ENCODE data around the gene NAP1L5. TPM values are rescaled to one million over a fixed set of nuclear protein-coding genes. Genes with fewer than 3 reads are reported as not detected.

NAP1L5 gene
- total RNA-seq, 1 experiment from 2014 or later, result not detected

GRCh38 chr4:88672987-88673386 lies 24.6 kb downstream of the NAP1L5 start:
- TF ChIP-seq CTCF (IDR thresholded peaks at IDR 0.05; ENCODE audit: insufficient read depth in 1 of 2, low read depth in 1 of 2, low read length in 1 of 2, severe bottlenecking in 1 of 2, unreplicated experiment in 1 of 2), result peak; percentile 63 to 72
- H3K4me1 Mint-ChIP-seq (ENCODE audit: low read depth, unreplicated experiment), result no peaks in the 10 kb centered on the region
- H3K4me3 ChIP-seq (ENCODE audit: low read depth, low read length), result no peak overlapping the region
- intact Hi-C loops (cut with micrococcal nuclease; ENCODE audit: unreplicated experiment), result loop anchor here (1.0 kb wide), 1 partner anchor 351 kb away; no protein-coding TSS in a partner anchor
- H3K9me3 ChIP-seq, result no peaks in the 10 kb centered on the region
- H3K27me3 Mint-ChIP-seq (ENCODE audit: insufficient read depth, unreplicated experiment), result no peaks in the 10 kb centered on the region
- no peaks in the 10 kb centered on the region for H3K36me3 ChIP-seq (ENCODE audit: control insufficient read depth, insufficient read depth, low read length)
- no peaks in the 10 kb centered on the region for H3K9me3 Mint-ChIP-seq (ENCODE audit: unreplicated experiment)
- H3K4me3 Mint-ChIP-seq (ENCODE audit: unreplicated experiment), result no peak overlapping the region
- no peaks in the 10 kb centered on the region for H3K4me1 ChIP-seq
- H3K36me3 Mint-ChIP-seq (ENCODE audit: insufficient read depth, unreplicated experiment), result no peaks in the 10 kb centered on the region
- no peaks in the 10 kb centered on the region for H3K27me3 ChIP-seq (replicated peaks; ENCODE audit: control insufficient read depth, insufficient read depth, low read length)
- ChIA-PET POLR2A (no interaction called here), CTCF (interaction anchor here (0.6 to 1.2 kb wide), 10 partner anchors 9 to 384 kb away, joined by 3 to 7 read pairs (median 4); no protein-coding TSS in a partner anchor)
- no peak overlapping the region for H3K27ac Mint-ChIP-seq (ENCODE audit: unreplicated experiment)
- no TSS peak for BruUV-seq (replicated peaks)
- peak in 1 of 2 experiments; percentile 50 for DNase-seq

- intact Hi-C loops (cut with micrococcal nuclease; ENCODE audit: unreplicated experiment), result no loop called here
- no peak overlapping the region for H3K4me3 ChIP-seq (ENCODE audit: low read depth, low read length)
- no peaks in the 10 kb centered on the region for H3K27me3 ChIP-seq (replicated peaks; ENCODE audit: control insufficient read depth, insufficient read depth, low read length)
- Mint-ChIP-seq H3K27ac (ENCODE audit: unreplicated experiment) (no peak overlapping the region), H3K36me3 (ENCODE audit: insufficient read depth, unreplicated experiment) (no peaks in the 10 kb centered on the region), H3K9me3 (ENCODE audit: unreplicated experiment) (no peaks in the 10 kb centered on the region), H3K27me3 (ENCODE audit: insufficient read depth, unreplicated experiment) (no peaks in the 10 kb centered on the region), H3K4me1 (ENCODE audit: low read depth, unreplicated experiment) (peaks cover 29% of the 10 kb centered on the region), H3K4me3 (ENCODE audit: unreplicated experiment) (peak overlapping the region; percentile 3)
- DNase-seq, result no peak
- no TSS peak for BruUV-seq (replicated peaks)
- H3K36me3 ChIP-seq (ENCODE audit: control insufficient read depth, insufficient read depth, low read length), result no peaks in the 10 kb centered on the region
- peaks cover 34% of the 10 kb centered on the region for H3K4me1 ChIP-seq
- no peak for TF ChIP-seq CTCF (IDR thresholded peaks at IDR 0.05; ENCODE audit: insufficient read depth in 1 of 2, low read depth in 1 of 2, low read length in 1 of 2, severe bottlenecking in 1 of 2, unreplicated experiment in 1 of 2)
- POLR2A ChIA-PET, result no interaction called here
- no peaks in the 10 kb centered on the region for H3K9me3 ChIP-seq
- CTCF ChIA-PET, result no interaction called here
Observed at GRCh38 chr4:88661739-88662138, 35.9 kb downstream of the NAP1L5 start.

- intact Hi-C loops (cut with micrococcal nuclease; ENCODE audit: unreplicated experiment), result no loop called here
- no peaks in the 10 kb centered on the region for H3K27me3 Mint-ChIP-seq (ENCODE audit: insufficient read depth, unreplicated experiment)
- H3K36me3 Mint-ChIP-seq (ENCODE audit: insufficient read depth, unreplicated experiment), result no peaks in the 10 kb centered on the region
- no peak overlapping the region for H3K4me3 ChIP-seq (ENCODE audit: low read depth, low read length)
- ChIA-PET CTCF (interaction anchor here (1.1 kb wide), 1 partner anchor 123 kb away, joined by 3 read pairs; no protein-coding TSS in a partner anchor), POLR2A (no interaction called here)
- DNase-seq, result no peak
- no peaks in the 10 kb centered on the region for H3K9me3 Mint-ChIP-seq (ENCODE audit: unreplicated experiment)
- no peaks in the 10 kb centered on the region for H3K36me3 ChIP-seq (ENCODE audit: control insufficient read depth, insufficient read depth, low read length)
- H3K4me1 ChIP-seq, result peaks cover 34% of the 10 kb centered on the region
- H3K4me1 Mint-ChIP-seq (ENCODE audit: low read depth, unreplicated experiment), result peaks cover 29% of the 10 kb centered on the region
- H3K27me3 ChIP-seq (replicated peaks; ENCODE audit: control insufficient read depth, insufficient read depth, low read length), result no peaks in the 10 kb centered on the region
- H3K27ac Mint-ChIP-seq (ENCODE audit: unreplicated experiment), result no peak overlapping the region
- no peak for TF ChIP-seq CTCF (IDR thresholded peaks at IDR 0.05; ENCODE audit: insufficient read depth in 1 of 2, low read depth in 1 of 2, low read length in 1 of 2, severe bottlenecking in 1 of 2, unreplicated experiment in 1 of 2)
- no TSS peak for BruUV-seq (replicated peaks)
- H3K9me3 ChIP-seq, result no peaks in the 10 kb centered on the region
- H3K4me3 Mint-ChIP-seq (ENCODE audit: unreplicated experiment), result no peak overlapping the region
Observed at GRCh38 chr4:88660446-88661294, 37.0 kb downstream of the NAP1L5 start.

All from Caco-2 (cell line).